Measurements from ENCODE around the gene OR5M10. TPM values are rescaled to one million over a fixed set of nuclear protein-coding genes. Genes with fewer than 3 reads are reported as not detected.

OR5M10 gene
- total and polyA plus RNA-seq, 4 donors: not detected

- no peaks in the 10 kb centered on the region for H3K9me3 ChIP-seq (ENCODE audit: control insufficient read depth in 4 of 4, low read length in 3 of 4)
- no peaks in the 10 kb centered on the region for H3K4me1 ChIP-seq (ENCODE audit: control insufficient read depth in 4 of 4, insufficient read depth in 4 of 4, low read length in 3 of 4)
- no peak overlapping the region for H3K4me3 ChIP-seq (ENCODE audit: low read depth in 1 of 3, low read length in 3 of 3)
- WGBS: 93% methylated on average over 1 of the region's 1 CpG
- no peak overlapping the region for H3K9ac ChIP-seq (ENCODE audit: low read depth in 1 of 2, low read length in 2 of 2)
- H3K36me3 ChIP-seq (ENCODE audit: control insufficient read depth in 4 of 4, insufficient read depth in 3 of 4, low read depth in 1 of 4, low read length in 3 of 4): no peaks in the 10 kb centered on the region
- no peak overlapping the region for H3K27ac ChIP-seq (ENCODE audit: low read depth in 1 of 2, low read length in 2 of 2)
- no peak for TF ChIP-seq ATF3 (IDR thresholded peaks at IDR 0.05)
- no peak for TF ChIP-seq TAF1 (conservative IDR thresholded peaks at IDR 0.05)
- no peak for TF ChIP-seq MAX (IDR thresholded peaks at IDR 0.05)
- no peak for TF ChIP-seq REST (IDR thresholded peaks at IDR 0.05)
- no peak for TF ChIP-seq ZBTB33 (IDR thresholded peaks at IDR 0.05)
- no peak for TF ChIP-seq GABPA (IDR thresholded peaks at IDR 0.05 in 1 of 2, conservative IDR thresholded peaks at IDR 0.05 in 1 of 2)
- TF ChIP-seq RAD21 (IDR thresholded peaks at IDR 0.05): no peak
- no peak for TF ChIP-seq NR2F2 (IDR thresholded peaks at IDR 0.05)
- no peak for TF ChIP-seq EGR1 (IDR thresholded peaks at IDR 0.05; ENCODE audit: low read depth in 2 of 2)
- no peak for TF ChIP-seq HNF4A (conservative IDR thresholded peaks at IDR 0.05)
- TF ChIP-seq FOXA1 (IDR thresholded peaks at IDR 0.05): no peak
- no peak for TF ChIP-seq HNF4G (IDR thresholded peaks at IDR 0.05)
- TF ChIP-seq FOXA2 (IDR thresholded peaks at IDR 0.05): no peak
- TF ChIP-seq CTCF (IDR thresholded peaks at IDR 0.05; ENCODE audit: low read depth, low read length, missing input control): no peak
- no peak for DNase-seq (ENCODE audit: low spot score)
- no peaks in the 10 kb centered on the region for H3K27me3 ChIP-seq (ENCODE audit: control insufficient read depth in 4 of 4, insufficient read depth in 4 of 4, low read length in 3 of 4)
Measured at GRCh38 chr11:56543739-56544138, 33.8 kb downstream of the OR5M10 start.

- no peaks in the 10 kb centered on the region for H3K4me1 ChIP-seq (ENCODE audit: control insufficient read depth in 4 of 4, insufficient read depth in 4 of 4, low read length in 3 of 4)
- no peak within 1 kb of the TSS for H3K9ac ChIP-seq (ENCODE audit: low read depth in 1 of 2, low read length in 2 of 2)
- no peak for TF ChIP-seq RAD21 (IDR thresholded peaks at IDR 0.05)
- no peak for TF ChIP-seq JUND (IDR thresholded peaks at IDR 0.05)
- no peak for TF ChIP-seq ZBTB33 (IDR thresholded peaks at IDR 0.05)
- no peak for TF ChIP-seq RXRA (IDR thresholded peaks at IDR 0.05)
- no peak for TF ChIP-seq REST (IDR thresholded peaks at IDR 0.05)
- WGBS: 73% methylated on average over 2 of the region's 2 CpGs
- no peak for DNase-seq (ENCODE audit: low spot score)
- H3K27ac ChIP-seq (ENCODE audit: low read depth in 1 of 2, low read length in 2 of 2): no peak within 1 kb of the TSS
- no peaks in the 10 kb centered on the region for H3K9me3 ChIP-seq (ENCODE audit: control insufficient read depth in 4 of 4, low read length in 3 of 4)
- no peaks in the 10 kb centered on the region for H3K27me3 ChIP-seq (ENCODE audit: control insufficient read depth in 4 of 4, insufficient read depth in 4 of 4, low read length in 3 of 4)
- H3K36me3 ChIP-seq (ENCODE audit: control insufficient read depth in 4 of 4, insufficient read depth in 3 of 4, low read depth in 1 of 4, low read length in 3 of 4): no peaks in the 10 kb centered on the region
- no peak within 1 kb of the TSS for H3K4me3 ChIP-seq (ENCODE audit: low read depth in 1 of 3, low read length in 3 of 3)
Measured at GRCh38 chr11:56543157-56543556, 34.4 kb downstream of the OR5M10 start, which contains the start of gene OR5M11. TSS of gene OR5M11 (minus strand) at chr11:56543257. CDS start at chr11:56543257, 0 bp downstream.

All from liver (tissue), 9 donors.